Activated CD4-positive, alpha-beta memory T cell treated with anti-CD3 and anti-CD28 coated beads, Interleukin-2, amount 10 ng/mL, durations not matched to agents 7 days and 5 days (primary cell): ENCODE measurements around the gene ZNRF2. TPM values are rescaled to one million over a fixed set of nuclear protein-coding genes. Genes with fewer than 3 reads are reported as not detected.

Source experiments
- CTCF ChIA-PET: fragments of 350-600 bp; sonication (Branson Sonifier 250); formaldehyde crosslinking; loops from one replicate; lab custom pipeline; 2021; ENCODE audit warnings: antibody characterized with exemption, inconsistent platforms; lab: Charles Lee
- POLR2A ChIA-PET: fragments of 350-600 bp; sonication (Branson Sonifier 250); formaldehyde crosslinking; loops from one replicate; lab custom pipeline; 2021; ENCODE audit warnings: antibody characterized with exemption; lab: Charles Lee
- DNase-seq: peaks from one replicate; pipeline ENCODE4 v3.0.0-alpha.2; 2020
- H3K27ac Mint-ChIP-seq: one replicate; pipeline ENCODE4 v1.8.0; 2021; ENCODE audit warnings: mild to moderate bottlenecking, mixed read lengths
- H3K27me3 Mint-ChIP-seq: one replicate; pipeline ENCODE4 v1.8.0; 2021; ENCODE audit warnings: mixed read lengths
- H3K36me3 Mint-ChIP-seq: one replicate; pipeline ENCODE4 v1.8.0; 2021; ENCODE audit warnings: low read depth, mixed read lengths
- H3K4me1 Mint-ChIP-seq: one replicate; pipeline ENCODE4 v1.8.0; 2021; ENCODE audit warnings: mixed read lengths
- H3K4me3 Mint-ChIP-seq: one replicate; pipeline ENCODE4 v1.8.0; 2021; ENCODE audit warnings: mild to moderate bottlenecking, mixed read lengths
- H3K9me3 Mint-ChIP-seq: one replicate; pipeline ENCODE4 v1.8.0; 2021; ENCODE audit warnings: mixed read lengths
- total RNA-seq, 2 experiments: library from RNA; stranded (reverse); gene quantifications; one replicate each; pipeline ENCODE4 v1.2.3, GENCODE V29; 2021

The ZNRF2 gene
- total RNA-seq, 2 experiments from 2014 or later, result 17.9 to 18.5 TPM

- ChIA-PET CTCF (no interaction called here), POLR2A (interaction anchor here (1.0 kb wide), 1 partner anchor 10 kb away, joined by 3 read pairs; no protein-coding TSS in a partner anchor)
- Mint-ChIP-seq H3K27me3 (no peaks in the 10 kb centered on the region), H3K36me3 (peaks cover 22% of the 10 kb centered on the region), H3K9me3 (peaks cover 4% of the 10 kb centered on the region), H3K4me1 (peaks cover 19% of the 10 kb centered on the region), H3K4me3 (no peak overlapping the region), H3K27ac (no peak overlapping the region)
- no peak for DNase-seq
These were observed 51.5 kb downstream of the ZNRF2 start for GRCh38 chr7:30335763-30336487.

- H3K27me3 Mint-ChIP-seq, result no peaks in the 10 kb centered on the region
- no peak for DNase-seq
- peaks cover 50% of the 10 kb centered on the region for H3K4me1 Mint-ChIP-seq
- peaks cover 13% of the 10 kb centered on the region for H3K9me3 Mint-ChIP-seq
- CTCF ChIA-PET, result interaction anchor here (0.7 to 1.7 kb wide), 3 partner anchors 22 to 180 kb away, joined by 3 to 6 read pairs (median 4); no protein-coding TSS in a partner anchor
- H3K4me3 Mint-ChIP-seq, result no peak overlapping the region
- POLR2A ChIA-PET, result interaction anchor here (1.1 to 1.4 kb wide), 3 partner anchors 13 to 59 kb away, joined by 3 to 4 read pairs (median 4); no protein-coding TSS in a partner anchor
- no peak overlapping the region for H3K27ac Mint-ChIP-seq
- H3K36me3 Mint-ChIP-seq, result peaks cover 21% of the 10 kb centered on the region
These were observed 60.1 kb downstream of the ZNRF2 start for GRCh38 chr7:30344513-30344912.

- H3K36me3 Mint-ChIP-seq, result peaks cover 2% of the 10 kb centered on the region
- H3K27me3 Mint-ChIP-seq, result no peaks in the 10 kb centered on the region
- DNase-seq, result no peak
- ChIA-PET POLR2A (interaction anchor here (1.5 to 4.9 kb wide), 9 partner anchors 17 to 132 kb away, joined by 4 to 83 read pairs (median 11); partner anchors contain the start of genes NOD1 and ZNRF2), CTCF (interaction anchor here (0.8 to 2.7 kb wide), 5 partner anchors 24 to 215 kb away, joined by 3 to 11 read pairs (median 3); partner anchors contain the start of gene ZNRF2)
- no peaks in the 10 kb centered on the region for H3K9me3 Mint-ChIP-seq
- H3K4me3 Mint-ChIP-seq, result peak overlapping the region; percentile 67
- peak overlapping the region; percentile 95 for H3K27ac Mint-ChIP-seq
- H3K4me1 Mint-ChIP-seq, result peaks cover 55% of the 10 kb centered on the region
These were observed 63.1 kb downstream of the ZNRF2 start for GRCh38 chr7:30347226-30348082.

- peaks cover 58% of the 10 kb centered on the region for H3K4me1 Mint-ChIP-seq
- ChIA-PET CTCF (interaction anchor here (0.8 to 2.7 kb wide), 7 partner anchors 25 to 216 kb away, joined by 3 to 11 read pairs (median 6); partner anchors contain the start of gene ZNRF2), POLR2A (interaction anchor here (0.8 to 4.9 kb wide), 13 partner anchors 17 to 246 kb away, joined by 3 to 83 read pairs (median 7); partner anchors contain the start of genes GGCT, NOD1 and ZNRF2)
- H3K27me3 Mint-ChIP-seq, result no peaks in the 10 kb centered on the region
- peak overlapping the region; percentile 67 for H3K4me3 Mint-ChIP-seq
- H3K27ac Mint-ChIP-seq, result peak overlapping the region; percentile 95
- no peaks in the 10 kb centered on the region for H3K9me3 Mint-ChIP-seq
- peaks cover 2% of the 10 kb centered on the region for H3K36me3 Mint-ChIP-seq
- DNase-seq, result peak; percentile 57
These were observed 63.7 kb downstream of the ZNRF2 start for GRCh38 chr7:30348083-30348560.

- DNase-seq, result no peak
- Mint-ChIP-seq H3K27ac (peak overlapping the region; percentile 95), H3K36me3 (peaks cover 2% of the 10 kb centered on the region), H3K9me3 (no peaks in the 10 kb centered on the region), H3K4me3 (no peak overlapping the region), H3K4me1 (peaks cover 58% of the 10 kb centered on the region), H3K27me3 (no peaks in the 10 kb centered on the region)
- ChIA-PET POLR2A (interaction anchor here (0.6 to 4.9 kb wide), 13 partner anchors 12 to 245 kb away, joined by 3 to 83 read pairs (median 7); partner anchors contain the start of genes GGCT, NOD1 and ZNRF2), CTCF (interaction anchor here (0.6 to 2.7 kb wide), 6 partner anchors 27 to 217 kb away, joined by 3 to 11 read pairs (median 6); partner anchors contain the start of gene ZNRF2)
These were observed 64.8 kb downstream of the ZNRF2 start for GRCh38 chr7:30349170-30349569.

- Mint-ChIP-seq H3K27ac (no peak overlapping the region), H3K4me1 (peaks cover 52% of the 10 kb centered on the region), H3K27me3 (no peaks in the 10 kb centered on the region), H3K9me3 (no peaks in the 10 kb centered on the region), H3K4me3 (no peak overlapping the region), H3K36me3 (peaks cover 2% of the 10 kb centered on the region)
- CTCF ChIA-PET, result interaction anchor here (1.0 to 2.7 kb wide), 7 partner anchors 19 to 184 kb away, joined by 3 to 12 read pairs (median 7); partner anchors contain the start of gene ZNRF2
- no peak for DNase-seq
- POLR2A ChIA-PET, result interaction anchor here (0.6 to 4.9 kb wide), 8 partner anchors 13 to 244 kb away, joined by 3 to 83 read pairs (median 7); partner anchors contain the start of genes NOD1 and ZNRF2
These were observed 65.4 kb downstream of the ZNRF2 start for GRCh38 chr7:30349816-30350215.

GRCh38 chr7:30351286-30351685, 66.9 kb downstream of the ZNRF2 start:
- DNase-seq, result no peak
- ChIA-PET CTCF (interaction anchor here (1.1 to 2.6 kb wide), 3 partner anchors 21 to 75 kb away, joined by 3 to 12 read pairs (median 12); no protein-coding TSS in a partner anchor), POLR2A (interaction anchor here (1.0 to 4.9 kb wide), 3 partner anchors 29 to 216 kb away, joined by 3 to 83 read pairs (median 15); partner anchors contain the start of genes MTURN and ZNRF2)
- no peaks in the 10 kb centered on the region for H3K27me3 Mint-ChIP-seq
- H3K4me3 Mint-ChIP-seq, result no peak overlapping the region
- H3K27ac Mint-ChIP-seq, result no peak overlapping the region
- H3K9me3 Mint-ChIP-seq, result no peaks in the 10 kb centered on the region
- peaks cover 42% of the 10 kb centered on the region for H3K4me1 Mint-ChIP-seq
- no peaks in the 10 kb centered on the region for H3K36me3 Mint-ChIP-seq

GRCh38 chr7:30351724-30352123, 67.3 kb downstream of the ZNRF2 start:
- ChIA-PET CTCF (interaction anchor here (0.6 to 3.0 kb wide), 5 partner anchors 21 to 126 kb away, joined by 3 to 12 read pairs (median 4); no protein-coding TSS in a partner anchor), POLR2A (interaction anchor here (0.7 to 4.9 kb wide), 3 partner anchors 30 to 73 kb away, joined by 3 to 83 read pairs (median 15); partner anchors contain the start of gene ZNRF2)
- Mint-ChIP-seq H3K9me3 (no peaks in the 10 kb centered on the region), H3K27me3 (no peaks in the 10 kb centered on the region), H3K4me3 (no peak overlapping the region), H3K27ac (no peak overlapping the region), H3K36me3 (no peaks in the 10 kb centered on the region), H3K4me1 (peaks cover 39% of the 10 kb centered on the region)
- no peak for DNase-seq

GRCh38 chr7:30352169-30352568, 67.8 kb downstream of the ZNRF2 start:
- no peaks in the 10 kb centered on the region for H3K9me3 Mint-ChIP-seq
- no peak overlapping the region for H3K4me3 Mint-ChIP-seq
- H3K4me1 Mint-ChIP-seq, result peaks cover 34% of the 10 kb centered on the region
- ChIA-PET CTCF (interaction anchor here (0.6 to 3.0 kb wide), 9 partner anchors 11 to 278 kb away, joined by 3 to 13 read pairs (median 4); no protein-coding TSS in a partner anchor), POLR2A (interaction anchor here (0.7 to 2.3 kb wide), 3 partner anchors 67 to 126 kb away, joined by 3 to 15 read pairs (median 3); partner anchors contain the start of genes NOD1 and ZNRF2)
- H3K27me3 Mint-ChIP-seq, result no peaks in the 10 kb centered on the region
- no peak overlapping the region for H3K27ac Mint-ChIP-seq
- H3K36me3 Mint-ChIP-seq, result peaks cover 4% of the 10 kb centered on the region
- no peak for DNase-seq

- ChIA-PET POLR2A (interaction anchor here (1.0 to 1.3 kb wide), 4 partner anchors 23 to 125 kb away, joined by 3 to 4 read pairs (median 3); partner anchors contain the start of genes NOD1 and ZNRF2), CTCF (interaction anchor here (1.3 to 3.0 kb wide), 3 partner anchors 32 to 78 kb away, joined by 3 to 13 read pairs (median 10); no protein-coding TSS in a partner anchor)
- H3K27me3 Mint-ChIP-seq, result no peaks in the 10 kb centered on the region
- H3K4me1 Mint-ChIP-seq, result peaks cover 20% of the 10 kb centered on the region
- H3K36me3 Mint-ChIP-seq, result peaks cover 12% of the 10 kb centered on the region
- no peak overlapping the region for H3K27ac Mint-ChIP-seq
- DNase-seq, result no peak
- no peak overlapping the region for H3K4me3 Mint-ChIP-seq
- no peaks in the 10 kb centered on the region for H3K9me3 Mint-ChIP-seq
These were observed 69.1 kb downstream of the ZNRF2 start for GRCh38 chr7:30353532-30353931.

GRCh38 chr7:30353932-30354607, 69.7 kb downstream of the ZNRF2 start:
- Mint-ChIP-seq H3K27ac (no peak overlapping the region), H3K4me3 (no peak overlapping the region), H3K9me3 (no peaks in the 10 kb centered on the region), H3K36me3 (peaks cover 17% of the 10 kb centered on the region), H3K27me3 (no peaks in the 10 kb centered on the region), H3K4me1 (peaks cover 16% of the 10 kb centered on the region)
- DNase-seq, result no peak
- ChIA-PET CTCF (interaction anchor here (1.3 to 3.0 kb wide), 3 partner anchors 33 to 78 kb away, joined by 3 to 13 read pairs (median 10); no protein-coding TSS in a partner anchor), POLR2A (interaction anchor here (0.6 to 1.1 kb wide), 3 partner anchors 23 to 167 kb away, joined by 3 to 4 read pairs (median 3); partner anchors contain the start of gene ZNRF2)
